H1 (cell line): ENCODE results near the gene MBD3L5. TPM values are rescaled to one million over a fixed set of nuclear protein-coding genes. Genes with fewer than 3 reads are reported as not detected.

Source experiments
- CTCF ChIA-PET: fragments of 300-600 bp; sonication (Branson Sonifier 250); formaldehyde crosslinking; loops from one replicate; lab custom pipeline; 2021; ENCODE audit not compliant: partially characterized antibody; lab: Charles Lee
- POLR2A ChIA-PET: fragments of 300-600 bp; sonication (Branson Sonifier 250); formaldehyde crosslinking; loops from one replicate; lab custom pipeline; 2021; ENCODE audit warnings: inconsistent platforms; ENCODE audit not compliant: partially characterized antibody; lab: Charles Lee
- DNase-seq, 2 experiments: peaks; one replicate each; pipeline versions ENCODE4 v3.0.0 to v3.0.0-alpha.2; 2010 to 2022; ENCODE audit warnings: low spot score in 2 of 2, low read depth in 1 of 2, mixed read lengths in 1 of 2
- FAIRE-seq: peaks from 2 replicates; lab custom pipeline; 2011; peaks lifted over from hg19 to GRCh38; lab: Jason Lieb, UNC
- H2AFZ ChIP-seq: 2 replicates; pipeline ENCODE4 v1.8.1; 2012; ENCODE audit warnings: low read length, inconsistent platforms
- H2AK5ac ChIP-seq: 2 replicates; pipeline ENCODE4 v1.6.1; 2013; ENCODE audit warnings: low read depth, low read length
- H2BK120ac ChIP-seq: replicated peaks from 2 replicates; pipeline ENCODE3; 2013; ENCODE audit warnings: low read depth, low read length, inconsistent platforms
- H2BK12ac ChIP-seq: 2 replicates; pipeline ENCODE4 v1.6.1; 2013; ENCODE audit warnings: low read depth, low read length
- H2BK15ac ChIP-seq: 2 replicates; pipeline ENCODE4 v1.6.1; 2013; ENCODE audit warnings: low read length
- H2BK20ac ChIP-seq: 2 replicates; pipeline ENCODE4 v1.6.1; 2013; ENCODE audit warnings: low read length
- H2BK5ac ChIP-seq: 2 replicates; pipeline ENCODE4 v1.6.1; 2013; ENCODE audit warnings: low read depth, low read length
- H3K14ac ChIP-seq: 2 replicates; pipeline ENCODE4 v1.6.1; 2013; ENCODE audit warnings: inconsistent platforms; ENCODE audit not compliant: insufficient read length
- H3K18ac ChIP-seq: 2 replicates; pipeline ENCODE4 v1.6.1; 2013; ENCODE audit warnings: low read length; ENCODE audit errors: extremely low read depth
- H3K23ac ChIP-seq: 2 replicates; pipeline ENCODE4 v1.6.1; 2013; ENCODE audit warnings: inconsistent platforms; ENCODE audit not compliant: insufficient read length
- H3K23me2 ChIP-seq: 2 replicates; pipeline ENCODE4 v1.6.1; 2013; ENCODE audit warnings: low read depth, low read length
- H3K27ac ChIP-seq: 2 replicates; pipeline ENCODE4 v1.6.1; 2011; ENCODE audit warnings: low read depth, low read length, inconsistent platforms
- H3K27me3 ChIP-seq, 4 experiments: replicated peaks in 1 of 4; 1 replicate in 1 of 4; 2 replicates in 3 of 4; pipeline versions ENCODE4 v1.6.1 to v1.8.1; 2011 to 2013; ENCODE audit warnings: low read length in 3 of 4, mild to moderate bottlenecking in 3 of 4, inconsistent platforms in 2 of 4, mixed read lengths in 2 of 4, moderate library complexity in 1 of 4; ENCODE audit not compliant: control insufficient read depth in 3 of 4, insufficient read depth in 3 of 4; ENCODE audit errors: extremely low read depth in 1 of 4
- H3K36me3 ChIP-seq, 4 experiments: 2 replicates each; pipeline versions ENCODE4 v1.6.1 to v1.8.1; 2011 to 2013; ENCODE audit warnings: mild to moderate bottlenecking in 4 of 4, low read length in 3 of 4, moderate library complexity in 2 of 4, control low read depth in 1 of 4, inconsistent platforms in 1 of 4; ENCODE audit not compliant: insufficient read depth in 4 of 4, control insufficient read depth in 2 of 4
- H3K4ac ChIP-seq: replicated peaks from 2 replicates; pipeline ENCODE3; 2013; ENCODE audit warnings: low read length, low read depth, mixed read lengths, inconsistent platforms; ENCODE audit not compliant: insufficient read length
- H3K4me1 ChIP-seq, 4 experiments: replicated peaks in 1 of 4; 1 replicate in 1 of 4; 2 replicates in 3 of 4; pipeline versions ENCODE4 v1.6.1 to v1.8.1; 2011 to 2013; ENCODE audit warnings: low read length in 3 of 4, inconsistent platforms in 2 of 4, mixed read lengths in 1 of 4; ENCODE audit not compliant: insufficient read depth in 4 of 4, control insufficient read depth in 3 of 4
- H3K4me2 ChIP-seq, 2 experiments: 2 replicates each; pipeline versions ENCODE4 v1.6.1 to v1.8.1; 2011 to 2013; ENCODE audit warnings: low read depth in 2 of 2, low read length in 2 of 2, control low read depth in 1 of 2, inconsistent platforms in 1 of 2, mild to moderate bottlenecking in 1 of 2; ENCODE audit not compliant: insufficient read depth in 1 of 2
- H3K4me3 ChIP-seq, 4 experiments: fragments of 200-600, 300-600 bp in 1 of 4; sonication (generic), shearing (Covaris generic), sonication (Bioruptor Twin) in 1 of 4; 2 replicates each; pipeline versions ENCODE4 v1.5.1 to v1.8.1; 2011 to 2016; ENCODE audit warnings: low read length in 4 of 4, low read depth in 3 of 4, control low read depth in 2 of 4, inconsistent platforms in 2 of 4, mild to moderate bottlenecking in 2 of 4, mixed read lengths in 1 of 4, moderate library complexity in 1 of 4; ENCODE audit not compliant: insufficient read depth in 2 of 4; ENCODE audit errors: extremely low read depth in 1 of 4
- H3K56ac ChIP-seq: replicated peaks from 2 replicates; pipeline ENCODE3; 2013; ENCODE audit warnings: low read depth, mild to moderate bottlenecking, mixed read lengths, low read length, inconsistent platforms; ENCODE audit not compliant: insufficient read length
- H3K79me1 ChIP-seq: 2 replicates; pipeline ENCODE4 v1.6.1; 2013; ENCODE audit warnings: low read depth, low read length, control low read depth
- H3K79me2 ChIP-seq, 2 experiments: 2 replicates each; pipeline versions ENCODE4 v1.6.1 to v1.8.1; 2012 to 2013; ENCODE audit warnings: low read length in 2 of 2, mild to moderate bottlenecking in 2 of 2, inconsistent platforms in 1 of 2; ENCODE audit not compliant: insufficient read depth in 2 of 2, control insufficient read depth in 1 of 2
- H3K9ac ChIP-seq, 4 experiments: replicated peaks in 1 of 4; 1 replicate in 1 of 4; 2 replicates in 3 of 4; pipeline versions ENCODE4 v1.6.1 to v1.8.1; 2011 to 2013; ENCODE audit warnings: low read depth in 3 of 4, low read length in 3 of 4, control low read depth in 2 of 4, mild to moderate bottlenecking in 2 of 4, moderate library complexity in 2 of 4, inconsistent platforms in 1 of 4; ENCODE audit errors: extremely low read depth in 1 of 4
- H3K9me3 ChIP-seq, 2 experiments: 2 replicates each; pipeline versions ENCODE4 v1.6.1 to v1.8.1; 2012 to 2013; ENCODE audit warnings: mild to moderate bottlenecking in 2 of 2, moderate library complexity in 2 of 2, control low read depth in 1 of 2, inconsistent platforms in 1 of 2, low read depth in 1 of 2, low read length in 1 of 2, mixed read lengths in 1 of 2; ENCODE audit not compliant: insufficient read depth in 2 of 2
- H4K20me1 ChIP-seq, 2 experiments: replicated peaks in 1 of 2; 2 replicates each; pipeline versions ENCODE3 to v1.8.1; 2011 to 2013; ENCODE audit warnings: inconsistent platforms in 2 of 2, low read length in 2 of 2, mild to moderate bottlenecking in 1 of 2; ENCODE audit not compliant: insufficient read depth in 2 of 2, control insufficient read depth in 1 of 2
- H4K5ac ChIP-seq: 2 replicates; pipeline ENCODE4 v1.6.1; 2013; ENCODE audit warnings: low read length, low read depth, mixed read lengths, inconsistent platforms; ENCODE audit not compliant: insufficient read length
- H4K8ac ChIP-seq: 2 replicates; pipeline ENCODE4 v1.8.0; 2013; ENCODE audit warnings: mild to moderate bottlenecking, moderate library complexity, low read length, inconsistent platforms; ENCODE audit not compliant: insufficient read depth; ENCODE audit errors: extremely low read depth
- H4K91ac ChIP-seq: replicated peaks from 2 replicates; pipeline ENCODE3; 2013; ENCODE audit warnings: low read length, mixed read lengths, inconsistent platforms; ENCODE audit not compliant: insufficient read length
- CHD1 ChIP-seq: IDR thresholded peaks from 2 replicates; pipeline ENCODE4 v1.6.1; 2012; ENCODE audit warnings: low read depth, low read length, improper control_type of control experiment
- CTCF ChIP-seq, 3 experiments: IDR thresholded peaks; 1 replicate in 2 of 3; 2 replicates in 1 of 3; pipeline versions ENCODE4 v1.5.1 to v1.6.1; 2011; ENCODE audit warnings: low read length in 3 of 3, mild to moderate bottlenecking in 3 of 3, inconsistent platforms in 2 of 3, low read depth in 1 of 3, moderate library complexity in 1 of 3; ENCODE audit not compliant: insufficient read depth in 1 of 3; ENCODE audit errors: control extremely low read depth in 1 of 3
- EP300 ChIP-seq, 2 experiments: IDR thresholded peaks; 1 replicate in 1 of 2; 2 replicates in 1 of 2; pipeline ENCODE4 v1.6.1; 2011 to 2012; ENCODE audit warnings: low read depth in 2 of 2, low read length in 2 of 2, mild to moderate bottlenecking in 2 of 2, borderline replicate concordance in 1 of 2, inconsistent platforms in 1 of 2, moderate library complexity in 1 of 2
- JUN ChIP-seq: IDR thresholded peaks from 2 replicates; pipeline ENCODE4 v1.6.1; 2011; ENCODE audit warnings: low read depth, mild to moderate bottlenecking, improper control_type of control experiment, low read length
- MAFK ChIP-seq: IDR thresholded peaks from 2 replicates; pipeline ENCODE4 v1.6.1; 2012; ENCODE audit warnings: low read depth, mild to moderate bottlenecking, improper control_type of control experiment, low read length
- NANOG ChIP-seq: IDR thresholded peaks from 2 replicates; pipeline ENCODE4 v1.6.1; 2011; ENCODE audit warnings: low read length, low read depth, mild to moderate bottlenecking, inconsistent platforms; ENCODE audit not compliant: insufficient read depth, poor library complexity, severe bottlenecking
- NRF1 ChIP-seq: IDR thresholded peaks from 2 replicates; pipeline ENCODE4 v1.6.1; 2011; ENCODE audit warnings: mild to moderate bottlenecking, low read depth, low read length, improper control_type of control experiment
- RNF2 ChIP-seq: fragments of 200-900, 300-1000 bp; sonication (generic); IDR thresholded peaks from 2 replicates; pipeline ENCODE4 v1.7.1; 2016; ENCODE audit warnings: borderline replicate concordance, low read depth, mild to moderate bottlenecking, antibody characterized with exemption, low read length; ENCODE audit not compliant: poor library complexity, severe bottlenecking; ENCODE audit errors: missing control alignments
- SIRT6 ChIP-seq: IDR thresholded peaks from one replicate; pipeline ENCODE4 v1.7.1; 2012; ENCODE audit warnings: low read length, inconsistent platforms
- SP1 ChIP-seq: IDR thresholded peaks from 2 replicates; pipeline ENCODE4 v1.6.1; 2011; ENCODE audit warnings: low read depth, low read length
- polyA plus RNA-seq, 7 experiments: library from polyadenylated mRNA; depleted of rRNA in 3 of 7; stranded (reverse) in 5 of 7; unstranded in 2 of 7; fragments of >200 nt in 5 of 7; fragments of 200-250 nt in 2 of 7; gene quantifications; 1 replicate in 5 of 7; 2 replicates in 1 of 7; 4 replicates in 1 of 7; pipeline versions ENCODE4 v1.2.1 to v1.2.3, GENCODE V29; 2011 to 2013; ENCODE audit warnings: missing spikeins in 2 of 7, mixed read lengths in 2 of 7
- total RNA-seq: library from RNA; stranded (reverse); fragmentation: NEBNext Ultra II Directional; extraction: Animal tissue kit (Norgen Biotek cat#: 25700); gene quantifications from 2 replicates; pipeline ENCODE4 v1.2.1, GENCODE V29; 2021

MBD3L5 gene
- total and polyA plus RNA-seq, 2 of the 8 experiments (the other 6 are each of a cell fraction or from before 2014, with no cell fraction given): not detected

GRCh38 chr19:6983448-6983847 lies 46.9 kb upstream of the MBD3L5 start:
- no peak overlapping the region for H4K5ac ChIP-seq
- no peak overlapping the region for H2BK12ac ChIP-seq
- H3K23ac ChIP-seq: no peak overlapping the region
- H4K8ac ChIP-seq: no peak overlapping the region
- no peak overlapping the region for H2BK20ac ChIP-seq
- H3K79me1 ChIP-seq: no peaks in the 10 kb centered on the region
- no peaks in the 10 kb centered on the region for H3K4me1 ChIP-seq
- ChIA-PET CTCF (interaction anchor here (0.6 kb wide), 1 partner anchor 344 kb away, joined by 3 read pairs; no protein-coding TSS in a partner anchor), POLR2A (no interaction called here)
- H3K56ac ChIP-seq: no peak overlapping the region
- no peak overlapping the region for H3K4me3 ChIP-seq
- H2AK5ac ChIP-seq: no peak overlapping the region
- no peaks in the 10 kb centered on the region for H4K20me1 ChIP-seq
- no peaks in the 10 kb centered on the region for H3K27me3 ChIP-seq
- no peak overlapping the region for H2BK15ac ChIP-seq
- H3K79me2 ChIP-seq: no peaks in the 10 kb centered on the region
- no peaks in the 10 kb centered on the region; a peak in 1 of 8 replicates for H3K36me3 ChIP-seq
- H3K18ac ChIP-seq: no peak overlapping the region
- no peak overlapping the region for H2BK120ac ChIP-seq
- no peak overlapping the region for H3K9ac ChIP-seq
- H2AFZ ChIP-seq: no peak overlapping the region
- no peak overlapping the region for H2BK5ac ChIP-seq
- H3K4ac ChIP-seq: no peak overlapping the region
- H3K4me2 ChIP-seq: no peak overlapping the region
- FAIRE-seq: no peak
- no peak overlapping the region for H4K91ac ChIP-seq
- H3K14ac ChIP-seq: no peak overlapping the region
- no peak overlapping the region for H3K27ac ChIP-seq
- H3K23me2 ChIP-seq: no peaks in the 10 kb centered on the region
- no peak for TF ChIP-seq SIRT6
- TF ChIP-seq NANOG: no peak
- no peak for TF ChIP-seq MAFK
- no peak for TF ChIP-seq SP1
- TF ChIP-seq NRF1: no peak
- TF ChIP-seq EP300 (IDR thresholded peaks at IDR 0.05; ENCODE audit: borderline replicate concordance in 1 of 2, low read depth in 2 of 2, low read length in 2 of 2): no peak
- TF ChIP-seq CTCF (IDR thresholded peaks at IDR 0.05; ENCODE audit: control extremely low read depth in 1 of 3, insufficient read depth in 1 of 3, low read depth in 1 of 3, low read length in 3 of 3): no peak
- no peak for TF ChIP-seq CHD1
- TF ChIP-seq JUN: no peak
- TF ChIP-seq RNF2: no peak
- DNase-seq: no peak
- peaks cover 70 to 81% of the 10 kb centered on the region in 2 experiments for H3K9me3 ChIP-seq
